GM19023 (cell line): ENCODE results near the gene KRTAP21-3.

Experiments used
- ATAC-seq: cut with Tn5 transposase; IDR thresholded peaks from one replicate; pipeline ENCODE4 v1.9.1; 2021; ENCODE audit warnings: mild to moderate bottlenecking, moderate library complexity; ENCODE audit not compliant: unreplicated experiment

The KRTAP21-3 gene

DNA sequence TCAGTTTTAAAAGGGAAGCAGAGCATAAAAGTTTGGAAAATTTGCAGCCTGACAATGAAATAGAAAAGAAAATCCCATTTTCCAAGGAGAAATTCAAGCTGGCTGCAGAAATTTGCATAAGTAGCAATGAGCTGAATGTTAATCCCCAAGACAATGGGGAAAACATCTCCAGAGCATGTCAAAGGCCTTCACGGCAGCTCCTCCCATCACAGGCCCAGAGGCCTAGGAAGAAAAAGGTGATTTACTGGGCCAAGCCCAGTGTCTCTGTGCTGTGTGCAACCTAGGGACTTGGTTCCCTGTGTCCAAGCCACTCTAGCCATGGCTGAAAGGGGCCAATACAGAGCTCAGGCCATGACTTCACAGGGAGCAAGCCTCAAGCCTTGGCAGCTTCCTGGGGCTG is 49.8 kb downstream of the KRTAP21-3 start:
- no peak for ATAC-seq
